CD4-positive, alpha-beta T cell treated with Interleukin-6 at 100 ng/mL for 8 hours (primary cell): Measurements from ENCODE around the gene GSDMA.

Experiments
- DNase-seq: peaks from one replicate; pipeline ENCODE4 v3.0.0-alpha.2; 2020; ENCODE audit warnings: mixed read lengths, low spot score

The GSDMA gene

DNA sequence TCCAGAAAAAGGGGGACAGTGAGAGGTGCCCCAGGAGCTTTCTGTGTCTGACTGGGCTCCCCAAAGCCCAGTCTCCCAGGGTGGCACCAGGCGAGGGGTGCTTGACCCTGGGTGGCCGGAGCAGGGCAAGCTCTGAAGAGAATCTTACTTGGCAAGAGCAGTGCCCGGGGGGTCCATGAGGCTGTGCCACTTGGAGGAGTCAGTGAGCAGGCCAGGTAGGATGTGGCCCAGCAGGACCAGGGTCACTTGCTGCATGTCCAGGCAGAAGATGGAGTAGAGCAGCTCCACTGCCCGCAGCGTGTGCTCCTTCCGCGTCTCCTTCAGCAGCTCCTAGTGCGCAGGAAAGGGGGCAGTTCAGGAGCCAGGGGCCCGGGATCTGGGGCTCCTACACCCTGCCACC lies 59.7 kb downstream of the GSDMA start:
- DNase-seq = no peak

DNA sequence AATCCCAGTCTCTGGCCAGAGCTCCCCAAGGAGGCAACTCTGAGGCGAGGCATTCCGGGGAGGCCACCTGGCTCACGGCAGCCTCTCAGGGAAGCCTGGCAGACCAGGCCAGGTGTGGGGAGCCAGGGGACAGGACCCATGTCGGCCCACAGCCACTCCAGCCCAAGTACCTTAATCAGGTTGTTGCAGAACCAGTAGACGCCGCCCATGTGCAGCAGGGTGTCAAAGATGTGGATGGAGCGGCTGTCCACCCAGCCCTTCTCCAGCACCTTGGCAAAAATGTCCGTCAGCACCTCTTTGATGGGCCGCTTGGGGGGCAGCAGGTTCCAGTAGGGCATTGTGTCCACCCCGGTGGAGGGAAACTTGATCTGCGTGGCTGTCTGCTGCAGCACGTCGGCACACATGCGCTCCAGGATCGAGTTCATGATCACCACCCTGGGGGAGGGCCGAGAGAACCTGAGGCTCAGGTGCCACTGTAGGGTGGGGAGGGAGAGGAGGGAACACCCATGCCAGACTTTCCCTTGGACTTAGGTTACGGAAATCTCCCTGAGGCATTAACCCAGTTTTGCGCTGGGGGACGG lies 60.2 kb downstream of the GSDMA start:
- DNase-seq = no peak

DNA sequence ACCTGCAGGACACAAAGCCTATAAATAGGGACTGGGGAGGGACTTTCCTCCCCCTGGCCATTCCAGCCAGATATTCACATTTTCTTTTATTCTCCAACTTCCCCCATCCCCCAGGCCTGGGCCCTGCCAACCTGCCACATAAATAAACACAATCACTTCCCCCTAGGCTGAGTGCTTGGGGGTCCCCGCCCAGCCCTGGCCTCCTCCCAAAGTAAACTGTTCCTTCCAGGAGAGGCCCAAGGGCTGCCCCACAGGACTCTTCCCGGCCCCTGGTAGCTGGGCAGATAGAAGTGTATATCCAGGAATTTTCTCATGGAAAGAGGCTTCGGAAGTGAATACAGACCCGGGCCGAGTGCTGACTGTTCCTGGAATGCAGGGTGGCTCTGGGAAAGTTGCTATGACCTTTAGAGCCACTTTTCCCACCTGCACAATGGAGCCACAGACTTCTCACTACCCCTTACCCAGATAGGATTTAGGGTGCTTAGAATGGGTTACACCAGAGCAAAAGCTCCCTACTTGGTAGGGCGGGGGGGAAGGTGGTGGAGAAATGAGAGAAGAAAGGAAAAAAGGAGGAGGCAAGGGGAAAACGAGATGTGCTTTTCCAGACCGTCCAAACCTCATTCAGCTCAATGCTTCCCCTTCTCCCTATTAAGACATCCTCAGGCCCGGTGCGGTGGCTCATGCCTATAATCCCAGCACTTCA lies 60.9 kb downstream of the GSDMA start:
- no peak for DNase-seq

DNA sequence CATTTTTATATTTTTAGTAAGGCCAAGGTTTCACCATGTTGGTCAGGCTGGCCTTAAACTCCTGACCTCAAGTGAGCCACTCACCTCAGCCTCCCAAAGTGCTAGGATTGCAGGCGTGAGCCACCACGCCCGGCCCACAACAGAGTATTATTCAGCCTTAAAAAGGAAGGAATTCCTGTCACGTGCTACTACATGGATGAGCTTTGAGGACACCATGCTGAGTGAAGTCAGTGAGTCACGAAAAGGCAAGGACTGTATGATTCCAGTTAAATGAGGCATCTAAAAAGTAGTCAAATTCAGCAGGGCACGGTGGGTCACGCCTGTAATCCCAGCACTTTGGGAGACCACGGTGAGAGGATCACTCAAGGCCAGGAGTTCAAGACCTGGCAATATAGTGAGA lies 62.1 kb downstream of the GSDMA start:
- DNase-seq = no peak

DNA sequence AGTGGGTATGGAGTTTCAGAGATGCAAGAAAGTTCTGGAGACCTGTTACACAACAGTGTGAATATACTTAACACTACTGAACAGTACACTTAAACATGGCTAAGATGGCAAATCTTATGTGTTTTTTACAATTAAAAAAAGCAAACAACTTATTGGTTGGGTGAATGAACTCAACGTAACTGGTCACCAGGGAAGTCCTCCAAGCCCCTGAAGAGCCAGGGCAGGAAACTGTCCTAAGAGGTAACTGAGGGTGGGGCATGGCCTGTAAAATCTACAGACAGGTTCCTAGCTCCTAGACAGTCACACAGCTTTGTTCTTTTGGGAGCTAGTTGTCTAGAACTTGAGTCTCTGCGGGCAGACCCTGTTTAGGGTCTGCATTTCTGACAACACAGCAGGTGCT lies 62.8 kb downstream of the GSDMA start:
- no peak for DNase-seq

DNA sequence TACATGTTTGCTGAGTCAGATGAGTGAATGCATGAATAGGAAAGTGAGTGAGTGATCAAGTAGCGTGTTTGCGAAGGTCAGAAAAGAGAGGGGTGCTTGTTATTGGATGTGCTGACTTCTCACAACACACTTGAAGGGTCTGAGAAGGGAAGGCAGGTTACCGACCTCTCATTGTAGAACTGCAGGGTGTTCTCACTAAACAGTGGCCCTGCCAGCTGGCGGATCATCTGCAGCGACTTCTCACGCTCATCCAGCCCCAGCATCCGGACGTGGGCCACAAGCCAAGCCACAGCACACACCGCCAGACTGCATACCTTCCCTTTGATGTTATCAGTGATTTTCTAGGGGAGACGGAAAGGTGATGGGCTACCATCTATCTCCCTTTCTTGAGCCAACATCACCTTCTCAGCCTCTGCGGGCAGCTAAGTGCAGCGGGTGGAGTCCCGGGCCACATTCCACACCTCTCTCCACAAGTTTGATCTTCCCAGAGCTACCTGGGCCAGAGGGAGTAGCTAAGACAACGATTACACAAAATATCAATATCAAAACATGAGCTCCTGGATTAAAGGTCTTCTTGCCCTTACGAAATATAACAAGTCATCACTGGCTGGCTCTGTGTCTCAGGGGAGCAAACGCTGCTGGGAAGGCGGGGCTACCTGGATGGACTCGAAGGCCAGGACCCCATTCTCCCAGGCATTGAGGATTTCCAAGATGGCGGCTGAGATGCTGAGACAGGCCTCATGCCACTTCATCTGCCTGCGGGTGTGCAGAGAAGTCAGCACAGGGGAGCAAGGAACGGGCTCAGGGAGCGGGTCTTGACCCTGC lies 63.4 kb downstream of the GSDMA start:
- peak; percentile 60 for DNase-seq

DNA sequence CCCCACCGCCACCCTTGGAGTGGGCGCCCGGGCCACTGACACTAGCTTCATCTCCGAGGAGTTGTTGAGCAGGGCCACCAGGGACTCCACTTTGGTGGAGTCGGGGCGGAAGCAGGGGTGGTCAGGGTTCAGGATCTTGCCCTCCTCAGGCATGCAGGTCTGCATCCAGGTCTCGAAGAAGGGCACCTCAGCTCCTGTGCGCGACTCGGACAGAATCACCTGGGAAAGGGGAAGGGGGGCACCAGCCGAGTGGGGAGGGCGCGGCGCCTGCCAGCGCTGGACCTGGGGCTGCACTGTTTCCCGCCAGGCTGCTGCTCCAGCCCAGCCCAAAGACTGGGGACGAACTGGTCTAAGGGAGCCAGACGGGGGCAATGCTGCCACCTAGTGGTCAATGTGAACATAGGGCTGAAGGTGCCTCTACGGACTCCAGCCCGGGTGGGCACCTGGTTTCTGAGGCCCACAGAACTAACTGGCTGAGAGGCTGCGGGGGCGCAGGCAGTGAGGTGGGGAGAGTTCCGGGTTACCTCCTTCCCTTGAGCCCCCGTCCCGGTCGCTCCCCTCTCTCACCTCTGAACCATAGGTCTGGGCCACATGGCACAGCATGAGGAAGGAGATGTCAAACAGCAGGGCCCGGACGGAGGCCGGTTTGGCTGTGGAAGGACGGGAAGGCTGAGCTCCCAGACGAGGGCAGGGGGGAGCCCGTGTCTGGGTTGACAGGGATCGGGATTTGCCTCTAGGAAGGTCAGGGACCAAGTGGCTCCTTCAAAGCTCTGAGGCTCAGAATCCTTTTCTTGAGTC lies 64.2 kb downstream of the GSDMA start:
- DNase-seq = peak; percentile 72
